Prostate gland (tissue), 2 donors: ENCODE results near the gene PYDC1. TPM values are rescaled to one million over a fixed set of nuclear protein-coding genes. Genes with fewer than 3 reads are reported as not detected.

Experiments used
- DNase-seq: peaks from one replicate; pipeline ENCODE4 v3.0.0-alpha.2; 2019; ENCODE audit warnings: low spot score
- H3K27ac ChIP-seq, 2 donors: fragments of 200-600 bp; sonication (generic); 2 replicates each; pipeline ENCODE4 v1.5.1; 2017 to 2019
- H3K27me3 ChIP-seq: fragments of 200-600 bp; sonication (generic); replicated peaks from 2 replicates; pipeline ENCODE4 v1.5.1; 2019; ENCODE audit not compliant: insufficient read depth
- H3K36me3 ChIP-seq, 2 donors: fragments of 200-600 bp; sonication (generic); 1 replicate in 1 of 2; 2 replicates in 1 of 2; pipeline versions ENCODE4 v1.5.1 to v1.8.1; 2017 to 2019
- H3K4me1 ChIP-seq: fragments of 200-600 bp; sonication (generic); replicated peaks from 2 replicates; pipeline ENCODE4 v1.5.1; 2019
- H3K4me3 ChIP-seq, 2 donors: fragments of 200-600 bp; sonication (generic); 2 replicates each; pipeline ENCODE4 v1.5.1; 2017 to 2019
- H3K9me3 ChIP-seq: fragments of 200-600 bp; sonication (generic); 2 replicates; pipeline ENCODE4 v1.5.1; 2017
- POLR2A ChIP-seq: fragments of 450-650 bp; IDR thresholded peaks from one replicate; pipeline ENCODE4 v1.6.1; 2016; ENCODE audit warnings: antibody characterized with exemption, mild to moderate bottlenecking
- POLR2AphosphoS5 ChIP-seq: sonication (generic); formaldehyde crosslinking; IDR thresholded peaks from one replicate; pipeline ENCODE4 v1.6.1; 2017; ENCODE audit warnings: antibody characterized with exemption
- WGBS: methylation state at CpG from one replicate; pipeline ENCODE4 v1.1.5; 2018; 5-methylcytosine and 5-hydroxymethylcytosine counted together
- intact Hi-C: fragments of 100-400 bp; cut with DNase I; formaldehyde crosslinking; loops from one replicate; pipeline ENCODE4 v1.14.2; 2022
- total RNA-seq, 2 donors: library from RNA; depleted of rRNA; stranded (reverse); fragments of >200 nt; gene quantifications; one replicate each; pipeline ENCODE4 v1.1.0, GENCODE V29; 2016
- TF ChIP-seq, protein P1 (sequence below), 4 experiments: fragments of 200-600 bp in 2 of 4; fragments of 450-650 bp in 2 of 4; sonication (generic) in 2 of 4; IDR thresholded peaks; 1 replicate in 3 of 4; 2 replicates in 1 of 4; pipeline ENCODE4 v1.5.1; 2016 to 2019; ENCODE audit warnings: antibody characterized with exemption in 4 of 4, mild to moderate bottlenecking in 2 of 4, moderate library complexity in 2 of 4

The PYDC1 gene
- total RNA-seq, 2 donors from 2014 or later = not detected

DNA sequence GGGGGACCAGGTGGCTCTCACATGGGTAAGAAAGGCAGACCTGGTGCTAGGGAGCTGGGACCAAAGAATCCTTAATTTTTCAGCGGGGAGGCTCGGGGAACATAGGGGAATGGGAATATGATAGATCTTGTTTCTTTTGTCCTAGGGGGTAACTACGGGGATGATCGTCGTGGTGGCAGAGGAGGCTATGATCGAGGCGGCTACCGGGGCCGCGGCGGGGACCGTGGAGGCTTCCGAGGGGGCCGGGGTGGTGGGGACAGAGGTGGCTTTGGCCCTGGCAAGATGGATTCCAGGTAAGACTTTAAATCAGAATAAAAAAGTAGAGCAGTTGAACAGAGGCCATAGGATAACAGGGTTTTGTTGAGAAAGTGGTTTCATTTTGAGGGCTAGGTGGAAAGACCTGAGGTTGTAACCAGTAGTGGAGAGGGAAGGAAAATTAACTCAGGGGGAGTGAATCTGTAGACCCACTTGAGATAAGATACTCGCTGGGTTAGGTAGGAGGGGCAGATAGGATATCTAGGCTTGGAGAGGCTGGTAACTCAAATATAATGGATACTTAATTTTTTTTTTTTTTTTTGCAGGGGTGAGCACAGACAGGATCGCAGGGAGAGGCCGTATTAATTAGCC, 26.0 kb downstream of the PYDC1 start:
- H3K4me3 ChIP-seq = no peak overlapping the region
- 93% methylated on average over 17 of the region's 17 CpGs for WGBS
- H3K4me1 ChIP-seq = no peaks in the 10 kb centered on the region
- H3K36me3 ChIP-seq = peaks cover 35 to 60% of the 10 kb centered on the region in 2 donors
- TF ChIP-seq POLR2AphosphoS5 = no peak
- TF ChIP-seq POLR2A = no peak
- TF ChIP-seq, protein P1, sequence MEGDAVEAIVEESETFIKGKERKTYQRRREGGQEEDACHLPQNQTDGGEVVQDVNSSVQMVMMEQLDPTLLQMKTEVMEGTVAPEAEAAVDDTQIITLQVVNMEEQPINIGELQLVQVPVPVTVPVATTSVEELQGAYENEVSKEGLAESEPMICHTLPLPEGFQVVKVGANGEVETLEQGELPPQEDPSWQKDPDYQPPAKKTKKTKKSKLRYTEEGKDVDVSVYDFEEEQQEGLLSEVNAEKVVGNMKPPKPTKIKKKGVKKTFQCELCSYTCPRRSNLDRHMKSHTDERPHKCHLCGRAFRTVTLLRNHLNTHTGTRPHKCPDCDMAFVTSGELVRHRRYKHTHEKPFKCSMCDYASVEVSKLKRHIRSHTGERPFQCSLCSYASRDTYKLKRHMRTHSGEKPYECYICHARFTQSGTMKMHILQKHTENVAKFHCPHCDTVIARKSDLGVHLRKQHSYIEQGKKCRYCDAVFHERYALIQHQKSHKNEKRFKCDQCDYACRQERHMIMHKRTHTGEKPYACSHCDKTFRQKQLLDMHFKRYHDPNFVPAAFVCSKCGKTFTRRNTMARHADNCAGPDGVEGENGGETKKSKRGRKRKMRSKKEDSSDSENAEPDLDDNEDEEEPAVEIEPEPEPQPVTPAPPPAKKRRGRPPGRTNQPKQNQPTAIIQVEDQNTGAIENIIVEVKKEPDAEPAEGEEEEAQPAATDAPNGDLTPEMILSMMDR (IDR thresholded peaks at IDR 0.05) = no peak
- intact Hi-C loops = no loop called here
- no peaks in the 10 kb centered on the region for H3K9me3 ChIP-seq
- no peak for DNase-seq
- H3K27ac ChIP-seq = no peak overlapping the region
- no peaks in the 10 kb centered on the region for H3K27me3 ChIP-seq

DNA sequence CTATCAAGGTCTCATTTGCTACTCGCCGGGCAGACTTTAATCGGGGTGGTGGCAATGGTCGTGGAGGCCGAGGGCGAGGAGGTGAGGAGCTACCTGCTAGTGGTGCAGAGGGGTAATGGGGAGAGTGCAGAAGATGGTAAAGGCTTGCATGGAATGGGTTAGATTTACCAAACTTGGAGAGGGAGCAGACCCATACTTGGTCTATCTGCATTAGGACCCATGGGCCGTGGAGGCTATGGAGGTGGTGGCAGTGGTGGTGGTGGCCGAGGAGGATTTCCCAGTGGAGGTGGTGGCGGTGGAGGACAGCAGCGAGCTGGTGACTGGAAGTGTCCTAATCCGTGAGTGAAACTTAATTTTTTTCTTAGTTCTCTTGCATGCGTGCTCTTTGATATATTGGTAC, 26.9 kb downstream of the PYDC1 start:
- TF ChIP-seq POLR2AphosphoS5 (no peak), POLR2A (no peak)
- TF ChIP-seq, protein P1 (IDR thresholded peaks at IDR 0.05) = no peak
- Histone ChIP-seq H3K36me3 (peaks cover 34 to 60% of the 10 kb centered on the region in 2 donors), H3K4me3 (no peak overlapping the region), H3K27ac (no peak overlapping the region), H3K27me3 (no peaks in the 10 kb centered on the region), H3K9me3 (no peaks in the 10 kb centered on the region), H3K4me1 (no peaks in the 10 kb centered on the region)
- intact Hi-C loops = no loop called here
- DNase-seq = no peak
- WGBS = 91% methylated on average over 12 of the region's 12 CpGs

DNA sequence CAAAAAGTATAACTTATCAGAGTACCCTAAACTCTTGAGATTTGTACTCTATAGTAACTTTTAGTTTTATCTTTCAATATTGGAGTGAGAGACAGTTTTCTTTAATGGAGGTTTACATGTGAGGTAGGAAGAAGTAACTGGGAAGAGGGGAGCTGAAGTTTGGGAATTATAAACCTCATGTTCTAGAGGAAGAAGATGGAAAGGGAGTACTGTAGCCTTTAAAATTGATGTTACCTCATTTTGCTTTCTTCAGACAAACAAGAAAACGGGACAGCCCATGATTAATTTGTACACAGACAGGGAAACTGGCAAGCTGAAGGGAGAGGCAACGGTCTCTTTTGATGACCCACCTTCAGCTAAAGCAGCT, 27.5 kb downstream of the PYDC1 start:
- no peak for DNase-seq
- Histone ChIP-seq H3K36me3 (peaks cover 34 to 60% of the 10 kb centered on the region in 2 donors), H3K9me3 (no peaks in the 10 kb centered on the region), H3K27me3 (no peaks in the 10 kb centered on the region), H3K4me3 (no peak overlapping the region), H3K4me1 (no peaks in the 10 kb centered on the region), H3K27ac (no peak overlapping the region)
- intact Hi-C loops = no loop called here
- TF ChIP-seq, protein P1 (IDR thresholded peaks at IDR 0.05) = no peak
- TF ChIP-seq POLR2AphosphoS5 (no peak), POLR2A (no peak)
- WGBS = 85% methylated on average over 2 of the region's 2 CpGs

DNA sequence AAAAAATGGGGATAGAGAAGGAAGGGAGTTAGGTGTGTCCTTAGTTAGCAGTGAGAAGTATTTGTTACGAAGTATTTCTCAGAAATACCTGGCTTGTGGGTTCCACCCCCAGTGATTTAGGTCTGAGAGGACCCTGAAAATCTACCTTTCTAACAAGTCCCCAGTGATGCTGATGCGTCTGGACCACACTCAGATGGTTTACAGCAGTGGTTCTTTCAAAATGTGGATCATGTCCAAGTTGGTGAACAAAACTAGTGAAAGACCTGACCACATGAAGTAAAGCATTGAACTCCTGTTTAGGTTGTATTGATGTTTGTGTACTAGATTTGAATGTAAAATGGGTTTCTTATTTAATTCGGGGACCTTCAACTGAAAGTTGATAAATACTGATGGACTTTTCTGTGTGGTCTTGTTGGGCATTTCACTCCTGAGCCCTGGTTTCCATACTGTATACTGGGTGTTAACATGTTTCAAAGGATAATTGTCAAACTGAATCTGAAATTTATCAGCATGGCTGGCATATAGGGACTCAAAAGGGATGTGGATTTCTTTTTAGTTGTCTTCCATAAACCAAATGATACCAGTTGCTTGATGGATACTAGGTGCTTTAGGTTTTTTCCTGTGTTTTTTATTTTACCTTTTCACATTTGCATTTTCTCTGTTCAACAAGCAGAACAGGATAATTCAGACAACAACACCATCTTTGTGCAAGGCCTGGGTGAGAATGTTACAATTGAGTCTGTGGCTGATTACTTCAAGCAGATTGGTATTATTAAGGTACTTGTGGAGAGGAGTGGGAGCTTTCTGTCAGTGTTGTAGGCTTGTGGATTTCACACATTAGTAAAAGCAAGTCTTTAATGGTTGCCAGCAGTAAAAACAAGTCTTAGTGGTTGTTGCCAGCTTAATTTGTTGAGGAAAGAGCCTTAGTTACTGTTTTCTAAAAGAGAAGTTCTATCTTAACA, 28.2 kb downstream of the PYDC1 start:
- no peak overlapping the region for H3K27ac ChIP-seq
- intact Hi-C loops = no loop called here
- TF ChIP-seq POLR2A = no peak
- TF ChIP-seq, protein P1 (IDR thresholded peaks at IDR 0.05) = no peak
- TF ChIP-seq POLR2AphosphoS5 = no peak

More for the DNA sequence above, 28.2 kb downstream of the PYDC1 start:
- no peak overlapping the region for H3K4me3 ChIP-seq
- peaks cover 34 to 57% of the 10 kb centered on the region in 2 donors for H3K36me3 ChIP-seq
- H3K27me3 ChIP-seq = no peaks in the 10 kb centered on the region
- WGBS = 87% methylated on average over 3 of the region's 3 CpGs
- DNase-seq = no peak
- no peaks in the 10 kb centered on the region for H3K4me1 ChIP-seq
- no peaks in the 10 kb centered on the region for H3K9me3 ChIP-seq
